GM21360 (cell line): ENCODE measurements around the gene CEP170B.
"Not testable (repeated sequence)": the region's sequence is repeated elsewhere in the genome, so short reads cannot be mapped to it uniquely, and the experiment has no call there.

ENCODE experiments used
- ATAC-seq: cut with Tn5 transposase; IDR thresholded peaks from one replicate; pipeline ENCODE4 v1.9.1; 2021; ENCODE audit warnings: mild to moderate bottlenecking, moderate library complexity; ENCODE audit not compliant: unreplicated experiment

Gene CEP170B

DNA sequence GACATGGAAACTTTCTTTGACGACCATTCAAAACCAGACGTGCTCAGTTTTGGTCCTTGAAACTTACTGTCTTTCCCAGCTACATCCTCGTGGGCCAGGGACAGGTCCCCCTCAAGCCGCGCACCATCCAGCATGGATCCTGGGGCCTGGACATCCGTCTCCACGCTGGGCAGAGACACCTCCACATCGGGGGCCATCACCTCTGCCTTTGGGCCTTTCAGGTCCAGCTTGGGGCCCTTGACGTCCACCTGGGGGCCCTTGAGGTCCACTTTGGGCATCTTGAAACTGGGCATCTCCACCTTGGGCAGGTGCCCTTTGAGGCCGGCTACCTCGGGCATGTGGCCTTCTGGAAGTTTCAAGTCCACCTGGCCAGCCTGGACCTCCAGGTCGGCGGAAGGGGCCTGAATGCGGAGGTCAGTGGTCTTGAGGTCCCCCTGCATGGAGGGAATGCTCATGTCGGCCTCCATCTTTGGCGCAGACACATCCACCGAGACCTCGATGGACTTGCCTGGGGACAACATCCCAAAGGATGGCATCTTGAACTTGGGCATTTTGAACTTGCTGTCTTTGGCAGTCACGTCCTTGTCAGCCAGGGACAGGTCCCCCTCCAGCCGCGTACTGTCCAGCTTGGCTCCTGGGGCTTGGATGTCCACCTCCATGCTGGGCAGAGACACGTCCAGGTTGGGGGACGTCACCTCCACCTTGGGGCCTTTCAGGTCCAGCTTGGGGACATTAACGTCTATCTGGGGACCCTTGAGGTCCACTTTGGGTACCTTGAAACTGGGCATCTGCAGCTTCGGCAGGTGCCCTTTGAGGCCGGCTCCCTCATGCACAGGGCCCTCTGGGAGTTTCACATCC lies 76.7 kb downstream of the CEP170B start:
- no peak for ATAC-seq

DNA sequence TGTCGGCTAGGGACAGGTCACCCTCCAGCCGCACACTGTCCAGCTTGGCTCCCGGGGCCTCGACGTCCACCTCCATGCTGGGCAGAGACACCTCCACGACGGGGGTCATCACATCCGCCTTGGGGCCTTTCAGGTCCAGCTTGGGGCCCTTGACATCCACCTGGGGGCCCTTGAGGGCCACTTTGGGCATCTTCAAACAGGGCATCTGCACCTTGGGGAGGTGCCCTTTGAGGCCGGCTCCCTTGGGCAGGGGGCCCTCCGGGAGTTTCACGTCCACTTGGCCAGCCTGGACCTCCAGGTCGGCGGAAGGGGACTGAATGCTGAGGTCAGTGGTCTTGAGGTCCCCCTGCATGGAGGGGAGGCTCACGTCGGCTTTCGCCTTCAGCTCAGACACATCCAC lies 77.5 kb downstream of the CEP170B start:
- no peak for ATAC-seq

GRCh38 chr14:104943216-104944015 lies 78.3 kb downstream of the CEP170B start:
- not testable (repeated sequence) for ATAC-seq

DNA sequence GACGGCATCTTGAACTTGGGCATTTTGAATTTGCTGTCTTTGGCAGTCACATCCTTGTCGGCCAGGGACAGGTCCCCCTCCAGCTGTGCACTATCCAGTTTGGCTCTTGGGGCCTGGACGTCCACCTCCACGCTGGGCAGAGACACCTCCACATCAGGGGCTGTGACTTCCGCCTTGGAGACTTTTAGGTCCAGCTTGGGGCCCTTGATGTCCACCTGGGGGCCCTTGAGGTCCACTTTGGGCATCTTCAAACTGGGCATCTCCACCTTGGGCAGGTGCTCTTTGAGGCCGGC lies 78.9 kb downstream of the CEP170B start:
- not testable (repeated sequence) for ATAC-seq

GRCh38 chr14:104944436-104945205 lies 79.6 kb downstream of the CEP170B start:
- not testable (repeated sequence) for ATAC-seq

GRCh38 chr14:104945266-104945665 lies 80.2 kb downstream of the CEP170B start:
- not testable (repeated sequence) for ATAC-seq
